Left cardiac atrium (tissue), 4 donors: ENCODE results near the gene PDIA6. TPM values are rescaled to one million over a fixed set of nuclear protein-coding genes. Genes with fewer than 3 reads are reported as not detected.
"Not testable (repeated sequence)": the region's sequence is repeated elsewhere in the genome, so short reads cannot be mapped to it uniquely, and the experiment has no call there.

ENCODE experiments used
- ATAC-seq, 2 donors: fragments of 200-7000 bp; cut with Tn5 transposase; one replicate each; pipeline ENCODE4 v1.9.1; 2020; ENCODE audit warnings: mild to moderate bottlenecking in 2 of 2, moderate library complexity in 2 of 2
- DNase-seq: peaks from one replicate; pipeline ENCODE4 v3.0.0-alpha.2; 2020
- intact Hi-C, 2 donors: fragments of 100-400 bp; cut with DNase I; formaldehyde crosslinking; loops; one replicate each; pipeline versions ENCODE4 v1.14.1 to v1.15.1; 2022 to 2023
- total RNA-seq, 2 donors: library from RNA; stranded (reverse); fragmentation: NEBNext Ultra II Directional; extraction: Animal tissue kit (Norgen Biotek cat#: 25700); gene quantifications; one replicate each; pipeline ENCODE4 v1.2.1, GENCODE V29; 2021
- donor health status: DM: no; HTN: yes; CAD: no.
- donor health status: DM: no; HTN: yes; CAD: no; lungs with severe emphysema.
- donor health status: DM: yes; HTN: yes; CAD: no.
- donor health status: Dilated cardiomyopathy.

Gene PDIA6
- total RNA-seq, 2 donors from 2014 or later, result 149 to 157 TPM

- ATAC-seq (peak; percentile 69 to 78), DNase-seq (peak; percentile 77)
- intact Hi-C loops, result loop anchor here in 1 of 2 donors (5.0 kb wide), 1 partner anchor 62 kb away; no protein-coding TSS in a partner anchor
These were observed 22.7 kb upstream of the PDIA6 start for GRCh38 chr2:10835052-10835970.

GRCh38 chr2:10834068-10834655 lies 21.6 kb upstream of the PDIA6 start:
- no peak for DNase-seq
- intact Hi-C loops, result no loop called here
- no peak for ATAC-seq

DNA sequence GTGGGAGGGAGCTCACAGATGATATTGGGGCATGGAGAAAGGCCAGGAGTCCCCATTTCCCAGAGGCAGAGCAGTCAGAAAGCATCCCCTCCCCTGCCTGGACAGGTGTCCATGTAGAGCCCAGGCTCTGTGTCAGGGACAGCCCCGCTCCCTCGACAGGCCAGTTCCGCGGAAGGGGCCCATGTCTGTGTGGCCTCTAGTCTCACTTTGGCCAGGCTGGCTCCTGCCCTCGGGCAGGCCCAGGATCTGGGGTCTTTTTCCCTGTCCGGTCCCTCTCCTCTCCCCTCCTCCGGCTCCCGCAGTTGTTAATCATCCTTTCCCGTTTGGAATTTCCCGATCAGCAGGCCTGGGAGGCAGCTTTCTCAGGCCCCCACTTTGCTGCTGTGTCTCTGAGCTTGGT lies 20.4 kb upstream of the PDIA6 start:
- intact Hi-C loops, result loop anchor here (2.0 kb wide), 2 partner anchors 290 to 292 kb away; no protein-coding TSS in a partner anchor
- DNase-seq (no peak), ATAC-seq (no peak)

GRCh38 chr2:10832203-10832936 lies 19.8 kb upstream of the PDIA6 start:
- peak; percentile 86 for ATAC-seq
- DNase-seq, result peak; percentile 84
- intact Hi-C loops, result loop anchor here (2.0 kb wide), 2 partner anchors 290 to 292 kb away; no protein-coding TSS in a partner anchor

GRCh38 chr2:10831400-10831985 lies 18.9 kb upstream of the PDIA6 start:
- ATAC-seq (no peak), DNase-seq (no peak)
- intact Hi-C loops, result no loop called here

GRCh38 chr2:10830641-10831399 lies 18.2 kb upstream of the PDIA6 start:
- intact Hi-C loops, result no loop called here
- DNase-seq (no peak), ATAC-seq (no peak)

- intact Hi-C loops, result no loop called here
- DNase-seq, result no peak
These were observed 17.6 kb upstream of the PDIA6 start for GRCh38 chr2:10830203-10830602.

DNA sequence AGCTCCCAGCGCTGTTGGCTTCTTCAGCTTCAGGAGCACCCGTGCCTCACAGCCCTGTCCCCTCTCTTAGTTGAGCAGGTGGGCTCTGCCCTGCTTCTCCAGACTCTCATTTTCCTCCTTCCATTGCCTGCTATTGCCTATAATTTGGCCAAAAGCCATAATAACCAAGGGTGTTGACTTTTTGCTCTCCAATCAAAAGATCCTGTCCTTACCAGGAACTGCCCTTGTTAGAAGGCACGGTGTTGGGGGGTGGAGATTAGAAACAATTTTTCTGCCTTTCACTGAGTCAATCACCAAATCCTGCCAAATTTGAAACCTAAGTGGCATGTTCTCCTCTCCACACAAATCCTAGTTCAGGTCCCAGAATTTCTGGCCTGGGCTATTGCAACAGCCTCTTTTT lies 16.7 kb upstream of the PDIA6 start:
- no peak for ATAC-seq
- intact Hi-C loops, result no loop called here
- DNase-seq, result no peak

More at GRCh38 chr2:10830203-10830602, 17.6 kb upstream of the PDIA6 start:
- no peak for ATAC-seq

DNA sequence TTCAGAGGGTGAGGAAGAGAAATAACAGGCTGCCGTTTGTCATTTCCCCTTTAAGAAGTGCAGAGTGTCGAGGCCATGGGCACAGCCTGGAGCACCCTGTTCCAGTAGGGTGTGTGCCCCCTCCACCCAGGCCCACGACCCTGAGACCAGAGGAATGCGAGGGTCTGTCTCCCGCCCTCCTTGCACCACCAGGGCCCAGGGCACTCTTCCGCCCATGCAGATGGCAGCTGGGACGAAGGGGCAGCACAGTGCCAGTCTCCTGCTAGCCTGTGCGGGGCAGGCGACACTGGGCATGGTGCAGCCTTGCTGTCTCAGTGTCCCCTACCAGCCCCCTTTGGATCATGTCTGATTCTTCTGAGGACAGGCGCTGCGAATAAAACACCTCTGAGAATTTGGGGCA lies 15.8 kb upstream of the PDIA6 start:
- intact Hi-C loops, result no loop called here
- no peak for DNase-seq
- ATAC-seq, result no peak

DNA sequence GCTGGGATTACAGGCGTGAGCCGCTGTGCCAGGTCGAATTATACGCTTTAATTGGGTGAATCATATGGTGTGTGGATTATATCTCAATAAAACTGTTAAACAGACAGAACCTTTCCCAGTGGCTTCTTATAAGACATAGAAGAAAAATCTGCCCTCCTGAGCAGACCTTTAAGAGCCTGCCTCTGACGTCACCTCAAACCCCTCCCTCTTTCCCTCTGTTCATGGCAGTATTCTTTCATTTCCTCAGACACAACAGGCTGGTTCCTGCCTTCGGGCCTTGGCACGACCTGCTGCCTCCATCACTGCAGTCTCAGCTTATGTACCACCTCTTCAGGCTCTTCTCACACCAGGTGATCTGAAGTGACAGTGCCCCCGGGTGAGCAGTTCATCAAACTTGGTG lies 14.0 kb upstream of the PDIA6 start:
- DNase-seq (no peak), ATAC-seq (no peak)
- intact Hi-C loops, result no loop called here

- intact Hi-C loops, result no loop called here
- no peak for ATAC-seq
- DNase-seq, result no peak
These were observed 13.4 kb upstream of the PDIA6 start for GRCh38 chr2:10826026-10826425.

DNA sequence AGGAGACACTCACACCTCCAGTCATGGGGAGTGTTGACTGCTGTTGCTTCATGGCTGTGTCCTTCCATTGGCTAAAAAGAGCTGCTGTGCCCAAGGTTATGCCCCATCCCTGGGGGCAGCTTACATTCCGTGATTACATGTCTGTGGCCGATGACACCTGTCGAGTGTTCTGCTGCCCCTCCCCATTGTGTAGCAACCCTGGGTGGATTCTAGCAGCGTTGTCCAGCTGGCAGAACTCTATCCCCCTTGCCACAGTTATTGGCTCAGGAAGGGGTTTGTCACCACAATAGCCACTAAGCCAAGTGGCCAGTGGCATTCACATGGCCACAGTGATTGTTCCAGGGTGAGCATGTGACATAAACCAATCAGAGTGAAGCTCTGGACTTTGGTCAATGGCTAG lies 11.6 kb upstream of the PDIA6 start:
- no peak for ATAC-seq
- intact Hi-C loops, result no loop called here
- DNase-seq, result no peak

- intact Hi-C loops, result no loop called here
These were observed 8.6 kb upstream of the PDIA6 start for GRCh38 chr2:10820978-10821695.

DNA sequence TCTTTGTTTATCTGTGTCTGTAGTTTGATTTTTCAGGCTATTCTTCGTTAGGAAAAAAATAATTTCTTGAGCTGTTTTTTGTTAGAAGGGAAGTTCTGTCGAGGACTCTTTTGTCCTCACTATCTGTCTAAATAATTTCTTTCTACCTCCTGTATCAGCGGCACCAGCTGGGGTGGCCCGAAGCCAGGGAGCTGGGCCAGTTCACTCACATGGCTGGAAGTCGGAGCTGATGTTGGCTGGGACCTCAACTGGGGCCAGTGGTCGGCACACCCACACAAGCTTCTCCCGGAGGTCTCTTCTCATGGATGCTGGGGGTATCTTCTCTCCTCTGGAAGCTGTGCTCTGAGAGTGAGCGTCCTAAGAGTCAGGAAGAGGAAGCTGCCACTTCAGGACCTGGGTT lies 8.0 kb upstream of the PDIA6 start:
- peak; percentile 54 for DNase-seq
- intact Hi-C loops, result no loop called here
- peak; percentile 42 to 43 for ATAC-seq

More at GRCh38 chr2:10820978-10821695, 8.6 kb upstream of the PDIA6 start:
- DNase-seq, result no peak
- ATAC-seq, result peak; percentile 19 to 54

GRCh38 chr2:10819714-10820314 lies 7.2 kb upstream of the PDIA6 start:
- no peak for ATAC-seq
- intact Hi-C loops, result no loop called here
- DNase-seq, result no peak

DNA sequence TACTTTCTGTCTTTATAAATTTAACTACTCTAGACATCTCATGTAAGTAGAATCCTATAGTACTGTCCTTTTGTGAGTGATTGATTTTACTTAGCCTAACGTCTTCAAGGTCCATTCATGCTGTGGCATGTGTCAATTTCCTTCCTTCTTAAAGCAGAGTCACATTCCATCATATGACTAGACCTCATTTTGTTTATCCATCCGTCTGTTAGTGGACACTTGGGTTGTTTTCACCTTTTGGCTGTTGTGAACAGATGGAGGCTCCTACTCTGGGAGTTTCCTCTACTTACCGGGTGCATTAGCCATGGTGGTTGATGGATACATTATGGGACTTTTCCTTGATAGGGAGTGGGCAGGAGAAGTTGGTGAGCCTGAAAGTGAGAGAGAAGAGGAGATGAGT lies 6.4 kb upstream of the PDIA6 start:
- ATAC-seq, result no peak
- DNase-seq, result no peak
- intact Hi-C loops, result no loop called here

GRCh38 chr2:10818305-10818704 lies 5.7 kb upstream of the PDIA6 start:
- intact Hi-C loops, DNase-seq, ATAC-seq: not testable (repeated sequence)

DNA sequence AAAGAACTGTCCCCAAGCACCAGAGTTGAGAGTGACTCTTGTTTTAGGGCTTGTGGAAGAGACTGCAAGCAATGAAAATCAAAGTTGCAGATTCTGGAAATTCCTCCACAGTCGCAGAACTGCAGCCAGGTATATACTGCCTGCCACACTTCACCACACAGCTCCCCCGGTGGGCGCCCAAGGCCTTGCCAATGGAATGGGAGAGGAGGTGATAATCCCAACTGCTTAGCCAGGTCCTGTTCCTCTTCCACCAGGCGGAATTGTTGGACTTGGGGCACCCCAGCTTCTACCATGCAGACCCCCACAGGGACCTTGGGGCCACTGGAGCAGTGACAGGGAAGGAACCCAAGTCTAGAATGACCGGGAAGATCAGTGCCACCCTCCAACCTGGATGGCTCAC lies 4.8 kb upstream of the PDIA6 start:
- intact Hi-C loops, result no loop called here
- DNase-seq (no peak), ATAC-seq (no peak)
